Effector memory CD4-positive, alpha-beta T cell (primary cell): ENCODE data around the gene GRIA4.

Experiments
- DNase-seq, 3 donors: peaks; one replicate each; pipeline ENCODE4 v3.0.0-alpha.2; 2020
- H3K27ac ChIP-seq: 2 replicates; pipeline ENCODE4 v1.7.0; 2013; ENCODE audit warnings: mild to moderate bottlenecking, low read length, moderate library complexity; ENCODE audit not compliant: insufficient read depth, poor library complexity, severe bottlenecking
- H3K27me3 ChIP-seq: replicated peaks from 2 replicates; pipeline ENCODE4 v1.7.0; 2013; ENCODE audit warnings: mild to moderate bottlenecking, low read length; ENCODE audit not compliant: insufficient read depth, control insufficient read depth, poor library complexity, severe bottlenecking
- H3K36me3 ChIP-seq: 2 replicates; pipeline ENCODE4 v1.7.0; 2013; ENCODE audit warnings: mild to moderate bottlenecking, low read length, moderate library complexity; ENCODE audit not compliant: control insufficient read depth, insufficient read depth
- H3K4me1 ChIP-seq: 2 replicates; pipeline ENCODE4 v1.7.0; 2013; ENCODE audit warnings: low read length, mild to moderate bottlenecking; ENCODE audit not compliant: control insufficient read depth, insufficient read depth, poor library complexity, severe bottlenecking
- H3K4me3 ChIP-seq: 2 replicates; pipeline ENCODE4 v1.7.0; 2013; ENCODE audit warnings: low read length, low read depth, mild to moderate bottlenecking; ENCODE audit not compliant: insufficient read depth, poor library complexity, severe bottlenecking
- H3K9me3 ChIP-seq: 2 replicates; pipeline ENCODE4 v1.7.0; 2013; ENCODE audit warnings: mild to moderate bottlenecking, low read length, moderate library complexity; ENCODE audit not compliant: control insufficient read depth

GRIA4 gene

GRCh38 chr11:105948918-105949590 is 339.2 kb downstream of the GRIA4 start:
- H3K36me3 ChIP-seq: no peaks in the 10 kb centered on the region
- H3K9me3 ChIP-seq: no peaks in the 10 kb centered on the region
- no peak overlapping the region for H3K27ac ChIP-seq
- no peak overlapping the region for H3K4me3 ChIP-seq
- DNase-seq: no peak
- H3K4me1 ChIP-seq: no peaks in the 10 kb centered on the region
- H3K27me3 ChIP-seq: no peaks in the 10 kb centered on the region

DNA sequence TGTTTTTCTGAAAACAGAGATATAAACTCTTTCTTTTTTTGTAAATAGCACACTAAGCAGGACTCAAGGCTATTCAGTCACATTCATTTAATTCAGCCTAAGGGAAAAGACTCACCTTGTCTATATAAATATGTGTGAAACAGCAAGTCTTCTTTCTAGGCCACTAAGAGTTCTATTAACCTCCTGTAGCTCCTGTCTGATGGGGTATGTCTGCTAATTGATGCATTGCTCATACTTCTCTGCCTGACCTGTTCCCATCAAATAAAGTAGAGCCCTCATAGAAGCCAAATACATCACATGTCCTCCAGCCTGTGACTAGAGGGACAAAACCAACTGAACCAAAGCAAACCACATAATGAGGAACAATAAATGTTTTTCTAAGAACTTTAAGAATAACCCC is 344.0 kb downstream of the GRIA4 start:
- Histone ChIP-seq H3K27ac (no peak overlapping the region), H3K4me3 (no peak overlapping the region), H3K36me3 (no peaks in the 10 kb centered on the region), H3K27me3 (no peaks in the 10 kb centered on the region), H3K4me1 (no peaks in the 10 kb centered on the region), H3K9me3 (no peaks in the 10 kb centered on the region)
- no peak for DNase-seq

- DNase-seq: no peak
- H3K4me3 ChIP-seq: no peak overlapping the region
- no peaks in the 10 kb centered on the region for H3K4me1 ChIP-seq
- H3K27ac ChIP-seq: no peak overlapping the region
- no peaks in the 10 kb centered on the region for H3K9me3 ChIP-seq
- H3K27me3 ChIP-seq: no peaks in the 10 kb centered on the region
- H3K36me3 ChIP-seq: no peaks in the 10 kb centered on the region
These were observed 350.7 kb downstream of the GRIA4 start for GRCh38 chr11:105960252-105961245.

DNA sequence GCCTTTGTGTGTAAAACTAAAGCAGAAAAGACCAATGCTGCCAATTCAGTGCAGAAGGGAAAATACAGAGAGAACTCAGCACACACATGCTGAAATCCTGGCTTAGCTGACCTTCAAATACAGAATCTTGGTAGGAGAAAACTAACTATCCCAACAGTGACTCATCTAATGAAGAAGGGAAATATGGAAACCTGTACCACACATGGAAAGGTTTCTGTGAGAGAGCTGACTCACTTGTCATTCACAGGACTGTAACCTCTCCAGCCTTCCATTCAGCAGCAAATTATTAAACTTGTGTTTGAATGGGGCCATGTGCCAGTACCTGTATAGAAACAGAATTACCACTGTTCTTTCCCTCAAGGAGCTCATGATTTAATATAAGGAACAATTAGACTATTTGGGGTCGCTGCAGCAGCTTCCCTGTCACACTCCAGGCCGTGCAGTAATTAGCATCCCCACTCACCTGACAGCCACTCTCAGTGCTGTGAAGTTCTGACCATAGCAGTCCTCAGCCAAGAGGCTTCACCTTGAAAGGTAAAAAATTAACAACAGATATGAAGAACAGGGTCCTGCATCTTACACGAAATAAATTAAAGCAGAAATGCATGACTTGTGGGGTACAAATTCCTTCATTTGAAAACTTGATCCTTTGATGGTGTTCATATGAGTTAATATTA is 358.3 kb downstream of the GRIA4 start:
- Histone ChIP-seq H3K27me3 (no peaks in the 10 kb centered on the region), H3K27ac (no peak overlapping the region), H3K4me3 (no peak overlapping the region), H3K4me1 (no peaks in the 10 kb centered on the region), H3K36me3 (no peaks in the 10 kb centered on the region), H3K9me3 (no peaks in the 10 kb centered on the region)
- no peak for DNase-seq

- H3K27ac ChIP-seq: no peak overlapping the region
- H3K27me3 ChIP-seq: no peaks in the 10 kb centered on the region
- no peaks in the 10 kb centered on the region for H3K4me1 ChIP-seq
- H3K9me3 ChIP-seq: no peaks in the 10 kb centered on the region
- no peaks in the 10 kb centered on the region for H3K36me3 ChIP-seq
- no peak overlapping the region for H3K4me3 ChIP-seq
- no peak for DNase-seq
These were observed 359.9 kb downstream of the GRIA4 start for GRCh38 chr11:105969756-105970155.

DNA sequence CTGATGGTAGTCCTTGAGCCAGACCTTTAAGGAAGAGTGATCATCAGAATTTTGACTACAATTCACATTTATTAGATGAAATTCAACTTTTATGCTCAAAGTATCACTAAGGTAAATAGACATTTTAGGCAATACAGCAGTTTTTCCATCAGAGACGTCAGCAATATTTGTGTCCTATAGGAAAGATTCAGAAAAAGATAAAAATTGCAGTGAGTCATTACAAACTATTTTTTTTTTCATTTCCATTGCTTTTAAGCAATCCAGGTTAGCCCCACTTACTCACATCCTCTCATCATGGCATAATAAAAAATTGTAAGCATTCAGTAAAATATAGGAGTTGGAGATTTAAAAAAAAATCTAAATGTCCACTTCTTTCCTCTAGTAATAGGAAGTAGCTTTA is 365.3 kb downstream of the GRIA4 start:
- Histone ChIP-seq H3K27ac (no peak overlapping the region), H3K4me1 (no peaks in the 10 kb centered on the region), H3K4me3 (no peak overlapping the region), H3K27me3 (no peaks in the 10 kb centered on the region), H3K36me3 (no peaks in the 10 kb centered on the region), H3K9me3 (no peaks in the 10 kb centered on the region)
- DNase-seq: no peak

DNA sequence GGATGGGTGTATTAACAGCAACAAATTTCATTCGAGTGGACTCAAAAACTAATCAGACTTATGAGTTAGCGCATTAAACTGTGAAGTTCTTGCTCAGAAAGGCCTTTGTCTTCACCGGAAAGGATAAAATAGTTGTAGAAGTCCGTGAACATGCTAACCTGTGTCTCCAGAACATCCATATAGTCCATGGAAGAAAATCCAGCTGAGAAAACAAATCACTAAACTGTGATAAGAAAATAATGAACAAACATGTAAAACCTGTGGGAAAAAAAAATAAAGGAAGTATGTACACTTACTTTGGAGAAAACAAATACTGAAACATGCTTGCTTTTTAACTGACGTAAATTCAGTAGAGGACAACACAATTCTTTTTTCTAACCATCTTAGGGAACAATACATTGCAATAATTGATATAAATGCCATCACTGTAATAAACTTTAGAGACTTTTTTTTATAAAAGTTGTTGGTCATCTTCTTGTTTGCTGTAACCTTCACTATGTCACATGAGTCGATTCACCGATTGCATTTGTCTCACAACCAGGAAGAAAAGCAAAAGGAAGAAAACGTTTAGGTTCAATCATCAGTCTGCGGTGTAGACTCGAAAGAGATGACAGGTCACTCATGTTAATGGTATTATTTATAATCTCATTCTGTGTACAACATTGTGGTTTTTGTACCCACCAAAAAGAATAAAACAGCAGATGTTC is 370.3 kb downstream of the GRIA4 start:
- Histone ChIP-seq H3K4me3 (no peak overlapping the region), H3K36me3 (no peaks in the 10 kb centered on the region), H3K27ac (no peak overlapping the region), H3K4me1 (no peaks in the 10 kb centered on the region), H3K27me3 (no peaks in the 10 kb centered on the region), H3K9me3 (no peaks in the 10 kb centered on the region)
- DNase-seq: no peak

- Histone ChIP-seq H3K4me1 (no peaks in the 10 kb centered on the region), H3K27ac (no peak overlapping the region), H3K4me3 (no peak overlapping the region), H3K27me3 (no peaks in the 10 kb centered on the region), H3K9me3 (no peaks in the 10 kb centered on the region), H3K36me3 (no peaks in the 10 kb centered on the region)
- no peak for DNase-seq
These were observed 376.7 kb downstream of the GRIA4 start for GRCh38 chr11:105986554-105986953.

DNA sequence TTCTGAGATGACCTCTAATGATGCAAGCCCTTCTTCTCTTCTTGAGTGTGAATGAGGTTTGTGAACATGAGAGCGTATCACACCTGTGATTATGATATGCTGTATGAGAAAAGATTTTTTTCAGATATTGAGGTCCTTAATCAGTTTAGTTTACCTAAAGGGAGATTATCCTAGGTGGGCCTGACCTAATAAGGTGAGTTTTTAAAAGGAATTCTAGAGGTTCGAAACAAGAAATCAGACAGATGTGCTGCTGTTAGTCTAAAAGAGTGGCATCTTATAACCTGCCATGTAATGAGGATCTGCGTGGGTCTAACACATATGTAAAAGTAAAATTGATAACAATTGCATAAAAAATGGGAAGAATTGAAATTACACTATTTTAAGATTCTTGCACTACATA is 378.3 kb downstream of the GRIA4 start:
- Histone ChIP-seq H3K27me3 (no peaks in the 10 kb centered on the region), H3K36me3 (no peaks in the 10 kb centered on the region), H3K4me3 (no peak overlapping the region), H3K27ac (no peak overlapping the region), H3K9me3 (no peaks in the 10 kb centered on the region), H3K4me1 (no peaks in the 10 kb centered on the region)
- DNase-seq: no peak
